ENCODE measurements around the gene DOCK2.

DOCK2 gene

GRCh38 chr5:169988206-169988605, 351.1 kb downstream of the DOCK2 start:
- no peak for TF ChIP-seq CTCF (IDR thresholded peaks at IDR 0.05; ENCODE audit: extremely low read depth, insufficient read depth, missing control alignments)
- no peak for DNase-seq (ENCODE audit: low spot score)
- in situ Hi-C loops (cut with MboI; ENCODE audit: low pct_unique_long_range_greater_than_20kb, low sequenced_read_pairs, unreplicated experiment) = no loop called here

GRCh38 chr5:169988947-169989346, 351.9 kb downstream of the DOCK2 start:
- no peak for TF ChIP-seq CTCF (IDR thresholded peaks at IDR 0.05; ENCODE audit: extremely low read depth, insufficient read depth, missing control alignments)
- in situ Hi-C loops (cut with MboI; ENCODE audit: low pct_unique_long_range_greater_than_20kb, low sequenced_read_pairs, unreplicated experiment) = no loop called here
- no peak for DNase-seq (ENCODE audit: low spot score)

- no peak for TF ChIP-seq CTCF (IDR thresholded peaks at IDR 0.05; ENCODE audit: extremely low read depth, insufficient read depth, missing control alignments)
- in situ Hi-C loops (cut with MboI; ENCODE audit: low pct_unique_long_range_greater_than_20kb, low sequenced_read_pairs, unreplicated experiment) = no loop called here
- DNase-seq (ENCODE audit: low spot score) = no peak
Measured at GRCh38 chr5:169989365-169989764, 352.3 kb downstream of the DOCK2 start.

- no peak for TF ChIP-seq CTCF (IDR thresholded peaks at IDR 0.05; ENCODE audit: extremely low read depth, insufficient read depth, missing control alignments)
- no peak for DNase-seq (ENCODE audit: low spot score)
- in situ Hi-C loops (cut with MboI; ENCODE audit: low pct_unique_long_range_greater_than_20kb, low sequenced_read_pairs, unreplicated experiment) = no loop called here
Measured at GRCh38 chr5:169991115-169991869, 354.2 kb downstream of the DOCK2 start.

GRCh38 chr5:169992789-169993484, 355.9 kb downstream of the DOCK2 start:
- no peak for TF ChIP-seq CTCF (IDR thresholded peaks at IDR 0.05; ENCODE audit: extremely low read depth, insufficient read depth, missing control alignments)
- no peak for DNase-seq (ENCODE audit: low spot score)
- in situ Hi-C loops (cut with MboI; ENCODE audit: low pct_unique_long_range_greater_than_20kb, low sequenced_read_pairs, unreplicated experiment) = no loop called here

- no peak for TF ChIP-seq CTCF (IDR thresholded peaks at IDR 0.05; ENCODE audit: extremely low read depth, insufficient read depth, missing control alignments)
- DNase-seq (ENCODE audit: low spot score) = no peak
- in situ Hi-C loops (cut with MboI; ENCODE audit: low pct_unique_long_range_greater_than_20kb, low sequenced_read_pairs, unreplicated experiment) = no loop called here
Measured at GRCh38 chr5:169993485-169993790, 356.4 kb downstream of the DOCK2 start.

Data from GM13977 (cell line).